ENCODE results near the gene FKBP1A.
A peak's percentile ranks its signal among the peaks of the same experiment; 100 is the strongest.

Gene FKBP1A

DNA sequence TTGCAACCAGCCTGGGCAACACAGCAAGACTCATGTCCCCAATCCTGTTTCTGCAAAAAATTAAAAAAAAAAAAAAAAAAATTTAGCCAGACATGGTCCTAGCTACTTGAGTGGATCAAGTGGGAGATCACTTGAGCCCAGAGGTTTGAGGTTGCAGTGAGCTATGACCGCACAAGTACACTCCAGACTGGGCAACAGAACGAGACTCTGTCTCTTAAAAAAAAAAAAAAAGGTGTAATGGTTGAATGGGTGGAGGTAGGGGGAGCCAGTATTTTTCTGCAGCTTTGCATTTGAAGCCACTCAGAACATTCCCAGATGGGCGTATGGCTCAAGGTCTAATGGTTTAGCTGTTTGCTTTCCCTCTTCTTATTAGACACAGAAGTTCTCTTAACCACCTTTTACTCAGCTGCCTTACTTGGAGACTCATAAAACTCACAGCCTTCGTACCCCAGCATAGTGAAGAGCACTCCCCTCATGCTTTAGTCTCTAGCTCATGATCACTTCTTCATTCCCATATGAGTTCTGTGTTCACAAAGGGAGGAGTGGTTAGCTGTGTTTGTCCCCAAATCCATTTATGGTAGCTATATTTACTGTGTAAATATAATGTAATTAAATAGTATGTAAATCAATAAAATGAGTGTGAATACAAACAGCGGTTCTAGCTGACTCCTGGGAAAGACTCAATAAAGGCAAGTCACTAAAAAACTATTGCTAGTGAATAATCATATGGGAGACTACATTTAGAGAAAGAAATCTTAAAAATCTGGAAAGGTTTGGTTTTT is 9.0 kb downstream of the FKBP1A start:
- DNase-seq = no peak

DNA sequence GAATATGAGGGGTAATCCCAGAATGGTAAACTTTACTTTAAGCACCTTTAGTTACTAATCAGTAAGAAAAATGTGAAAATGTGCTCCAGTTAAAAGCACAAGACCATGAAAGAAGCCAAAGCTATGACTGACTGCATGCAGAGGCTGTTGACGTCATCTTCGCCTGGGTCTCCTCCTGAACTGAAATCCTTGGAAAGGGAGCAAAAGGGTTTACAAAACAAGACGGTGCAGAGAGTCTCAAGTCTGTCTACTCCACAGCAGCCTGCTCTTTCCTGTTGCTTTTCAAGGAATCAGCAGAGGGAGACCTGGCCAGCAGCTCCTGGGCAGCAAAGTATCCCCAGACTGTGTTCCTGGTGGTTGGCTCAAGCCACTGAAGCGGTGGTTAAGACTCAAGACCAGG is 10.2 kb downstream of the FKBP1A start:
- no peak for DNase-seq

- DNase-seq = no peak
Measured at GRCh38 chr20:1381753-1382591, 10.9 kb downstream of the FKBP1A start.

DNA sequence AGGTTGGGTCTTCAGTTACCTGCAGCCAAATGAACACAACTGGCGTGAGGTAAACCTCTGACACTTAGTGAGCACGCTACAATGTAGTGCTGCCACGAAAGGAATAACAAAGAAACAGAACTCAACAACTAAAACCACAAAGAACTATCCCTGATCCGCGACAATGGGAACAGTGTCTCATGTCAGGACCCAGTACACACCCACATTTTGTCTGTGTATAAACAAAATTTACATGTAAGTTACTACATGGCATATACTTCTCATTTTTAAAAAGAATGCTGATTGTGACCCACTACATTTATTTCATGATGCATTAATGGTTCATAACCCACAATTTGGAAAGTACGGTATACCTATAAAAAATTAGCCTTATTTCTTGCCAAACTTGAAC is 14.1 kb downstream of the FKBP1A start:
- DNase-seq = no peak

GRCh38 chr20:1377984-1378734 is 14.7 kb downstream of the FKBP1A start:
- DNase-seq = peak in 1 of 5 experiments; percentile 37

DNA sequence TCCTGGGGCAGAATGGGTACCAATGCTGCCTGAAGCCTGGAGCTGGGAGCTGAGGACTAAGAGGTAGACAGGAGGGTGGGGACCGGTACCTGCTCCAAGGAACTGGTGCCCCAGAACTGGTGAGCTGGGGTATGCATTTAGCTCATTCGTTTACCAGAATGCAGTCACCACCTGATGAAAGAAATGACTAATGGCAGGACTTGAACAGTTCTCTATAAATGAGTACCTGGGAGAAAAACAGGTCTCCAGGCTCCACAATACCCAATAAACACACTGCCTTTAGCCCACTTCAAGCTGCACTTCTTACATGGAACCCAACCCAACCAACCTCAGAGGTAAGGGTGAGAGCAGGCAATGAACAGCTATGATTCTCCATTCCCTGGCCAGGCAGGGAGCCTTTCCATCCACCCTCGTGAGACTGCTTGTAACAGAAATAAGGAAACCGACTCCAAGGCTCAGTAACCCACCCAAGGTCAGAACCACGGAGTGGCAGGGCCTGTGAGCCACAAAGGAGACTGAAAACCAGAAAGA is 15.4 kb downstream of the FKBP1A start:
- DNase-seq = peak in 1 of 5 experiments; percentile 66

- no peak for DNase-seq
Measured at GRCh38 chr20:1376408-1377270, 16.2 kb downstream of the FKBP1A start.

- no peak for DNase-seq
Measured at GRCh38 chr20:1376007-1376406, 16.8 kb downstream of the FKBP1A start.

- DNase-seq = no peak
Measured at GRCh38 chr20:1375515-1375914, 17.3 kb downstream of the FKBP1A start.

GRCh38 chr20:1374246-1374645 is 18.6 kb downstream of the FKBP1A start:
- DNase-seq = no peak

DNA sequence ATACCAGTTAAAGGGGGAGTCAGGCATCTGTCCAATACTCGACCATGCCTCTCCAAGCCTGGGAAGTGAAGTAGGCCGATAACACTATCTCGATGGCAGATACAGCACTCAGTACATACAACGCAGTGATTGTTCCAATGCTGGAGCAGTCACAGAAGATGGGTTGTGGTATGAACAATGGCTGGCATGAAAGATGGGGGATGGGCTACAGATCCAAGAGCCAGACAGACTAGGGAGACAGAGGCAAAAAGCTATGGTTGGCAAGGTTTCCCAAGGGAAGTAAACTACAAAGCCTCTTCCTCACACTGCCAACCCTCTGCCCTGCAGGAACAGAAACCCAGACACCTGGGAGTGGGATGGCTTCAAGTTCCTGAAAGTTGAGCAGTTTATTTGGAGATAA is 19.2 kb downstream of the FKBP1A start:
- DNase-seq = no peak

DNA sequence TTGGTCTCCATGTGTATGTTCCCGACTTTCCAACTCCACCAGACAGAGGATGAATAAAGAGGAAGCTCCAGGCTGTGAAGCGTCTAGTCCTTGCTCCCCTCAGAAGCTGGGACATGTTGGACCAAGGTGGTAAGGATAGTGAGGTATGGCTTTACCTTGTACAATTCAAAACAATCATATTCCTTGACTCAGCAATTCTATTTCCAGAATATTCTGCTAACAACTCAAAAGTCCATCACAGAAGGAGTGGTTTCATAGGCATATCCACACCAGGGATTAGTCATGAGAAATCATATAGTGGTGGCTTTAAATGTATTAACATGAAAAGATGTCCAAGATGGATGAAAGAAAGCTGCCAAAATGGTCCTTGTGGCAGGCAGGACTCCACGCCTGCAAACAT is 19.8 kb downstream of the FKBP1A start:
- DNase-seq = no peak

DNA sequence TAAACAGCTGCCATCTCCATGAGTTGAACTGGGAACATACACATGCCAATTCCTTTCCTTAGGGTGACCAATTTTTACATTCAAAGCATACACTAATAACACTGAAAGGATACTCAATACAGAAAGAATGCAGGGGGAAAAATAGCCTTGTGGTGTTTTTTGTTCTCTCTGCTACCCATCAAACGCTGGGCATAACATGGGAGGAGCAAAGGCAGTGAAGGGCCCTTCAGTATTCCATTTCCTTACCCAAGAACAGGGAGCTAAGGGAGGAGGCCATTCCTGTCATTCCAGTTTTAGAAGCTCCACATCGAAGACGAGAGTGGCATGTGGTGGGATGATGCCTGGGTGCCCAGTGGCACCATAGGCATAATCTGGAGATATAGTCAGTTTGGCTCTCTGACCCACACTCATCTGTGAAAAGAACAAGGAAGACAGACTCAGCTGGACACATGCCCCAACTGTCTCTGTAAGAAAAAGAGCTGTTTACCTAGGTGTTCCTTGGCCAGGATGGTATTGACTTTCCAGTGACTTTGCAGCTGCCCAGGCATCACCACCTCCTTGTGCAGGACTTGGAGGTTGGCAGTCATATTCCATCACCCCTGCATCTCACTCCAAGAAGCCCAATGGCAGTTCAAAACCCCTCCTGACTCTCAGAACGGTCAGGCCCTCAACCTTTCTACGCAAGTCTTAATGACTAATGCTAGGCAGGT is 20.9 kb downstream of the FKBP1A start:
- DNase-seq = no peak

- DNase-seq = no peak
Measured at GRCh38 chr20:1371202-1371782, 21.6 kb downstream of the FKBP1A start.

DNA sequence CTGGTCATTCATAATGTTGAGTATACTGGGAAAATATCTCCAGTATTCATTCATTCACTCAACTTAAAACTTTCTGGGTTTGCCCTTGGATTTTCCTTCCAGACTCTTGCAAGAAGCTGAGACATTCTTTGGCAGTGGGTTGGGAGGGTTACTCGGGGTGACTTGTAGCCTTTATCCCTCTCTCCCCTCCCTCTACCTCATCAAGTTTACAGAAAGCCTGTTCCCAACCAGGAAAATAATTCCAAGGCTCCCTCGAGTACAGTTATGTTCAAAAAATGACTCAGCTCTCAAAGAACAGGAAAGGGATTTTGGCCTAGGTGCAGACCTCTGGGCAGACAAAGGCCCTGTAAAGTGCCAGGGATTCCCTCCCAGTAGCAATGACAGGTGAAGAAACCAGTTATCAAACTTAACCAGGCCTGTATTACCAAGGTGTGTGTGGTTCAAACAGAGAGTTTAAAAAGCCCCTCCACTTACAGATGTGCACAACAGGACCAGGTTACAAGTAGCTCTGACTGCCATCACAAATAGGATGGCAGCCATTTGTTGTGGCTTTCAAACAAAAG is 22.2 kb downstream of the FKBP1A start:
- DNase-seq = no peak

- no peak for DNase-seq
Measured at GRCh38 chr20:1369970-1370369, 22.9 kb downstream of the FKBP1A start.

GRCh38 chr20:1368448-1369199 is 24.2 kb downstream of the FKBP1A start:
- no peak for DNase-seq

- no peak for DNase-seq
Measured at GRCh38 chr20:1367479-1367878, 25.4 kb downstream of the FKBP1A start.

- peak in 1 of 5 experiments; percentile 38 for DNase-seq
Measured at GRCh38 chr20:1364106-1364505, 28.7 kb downstream of the FKBP1A start.

- DNase-seq = no peak
Measured at GRCh38 chr20:1363522-1363921, 29.3 kb downstream of the FKBP1A start.
